Muscle layer of colon (tissue), 2 donors: ENCODE data around the gene KIF1A.

Source experiments
- H3K27ac ChIP-seq: one replicate; pipeline ENCODE4 v1.7.0; 2013; ENCODE audit warnings: low read depth, mild to moderate bottlenecking, low read length, moderate library complexity
- H3K27me3 ChIP-seq, 2 donors: one replicate each; pipeline ENCODE4 v1.7.0; 2013; ENCODE audit warnings: low read length in 2 of 2, mild to moderate bottlenecking in 2 of 2; ENCODE audit not compliant: insufficient read depth in 2 of 2, control insufficient read depth in 1 of 2
- H3K36me3 ChIP-seq: one replicate; pipeline ENCODE4 v1.7.0; 2013; ENCODE audit warnings: mild to moderate bottlenecking, low read length; ENCODE audit not compliant: insufficient read depth
- H3K4me1 ChIP-seq: one replicate; pipeline ENCODE4 v1.7.0; 2013; ENCODE audit warnings: mild to moderate bottlenecking, low read length; ENCODE audit not compliant: insufficient read depth
- H3K4me3 ChIP-seq, 2 donors: one replicate each; pipeline ENCODE4 v1.7.0; 2013; ENCODE audit warnings: low read length in 2 of 2, low read depth in 1 of 2, mild to moderate bottlenecking in 1 of 2, moderate library complexity in 1 of 2
- H3K9ac ChIP-seq: one replicate; pipeline ENCODE4 v1.7.0; 2013; ENCODE audit warnings: low read length
- H3K9me3 ChIP-seq: one replicate; pipeline ENCODE4 v1.7.0; 2013; ENCODE audit warnings: mild to moderate bottlenecking, low read length
- donor health status: abdominal sarcoma.
- donor health status: Adenocarcinoma of cecum.

The KIF1A gene

DNA sequence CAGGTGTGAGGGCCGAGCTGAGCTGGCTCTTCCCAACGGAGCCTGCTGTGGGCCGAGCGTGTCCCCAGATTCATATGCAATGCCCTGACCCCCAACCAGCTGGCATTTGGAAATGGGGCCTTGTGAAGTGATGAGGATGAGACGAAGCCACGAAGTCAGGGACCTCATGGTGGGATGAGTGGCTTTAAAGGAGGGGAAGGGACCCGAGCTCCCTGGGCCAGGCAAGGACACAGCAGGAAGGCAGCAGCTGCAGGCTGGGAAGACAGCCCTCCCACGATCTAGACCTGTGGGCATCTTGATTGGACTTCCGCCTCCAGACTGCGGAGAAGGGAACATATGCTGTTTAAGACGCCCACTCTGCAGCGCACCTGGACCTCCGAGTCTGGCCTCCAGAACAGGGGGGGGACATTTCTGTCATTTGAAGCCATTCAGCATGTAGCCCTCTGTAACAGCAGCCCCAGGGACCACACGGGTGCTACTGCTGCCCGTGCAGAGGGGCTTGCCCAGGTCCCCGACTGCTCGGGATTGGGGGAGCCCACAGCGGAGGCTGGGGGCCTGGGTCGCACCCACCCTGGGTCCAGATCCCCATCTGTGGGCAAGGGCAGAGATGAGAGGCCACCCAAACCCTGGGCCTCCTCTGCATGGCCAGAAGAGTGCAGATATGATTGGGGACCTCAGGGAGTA, 27.2 kb downstream of the KIF1A start:
- H3K4me1 ChIP-seq = no peaks in the 10 kb centered on the region
- no peaks in the 10 kb centered on the region for H3K36me3 ChIP-seq
- no peak overlapping the region for H3K9ac ChIP-seq
- H3K27ac ChIP-seq = no peak overlapping the region
- no peaks in the 10 kb centered on the region for H3K27me3 ChIP-seq
- H3K4me3 ChIP-seq = no peak overlapping the region
- H3K9me3 ChIP-seq = no peaks in the 10 kb centered on the region

DNA sequence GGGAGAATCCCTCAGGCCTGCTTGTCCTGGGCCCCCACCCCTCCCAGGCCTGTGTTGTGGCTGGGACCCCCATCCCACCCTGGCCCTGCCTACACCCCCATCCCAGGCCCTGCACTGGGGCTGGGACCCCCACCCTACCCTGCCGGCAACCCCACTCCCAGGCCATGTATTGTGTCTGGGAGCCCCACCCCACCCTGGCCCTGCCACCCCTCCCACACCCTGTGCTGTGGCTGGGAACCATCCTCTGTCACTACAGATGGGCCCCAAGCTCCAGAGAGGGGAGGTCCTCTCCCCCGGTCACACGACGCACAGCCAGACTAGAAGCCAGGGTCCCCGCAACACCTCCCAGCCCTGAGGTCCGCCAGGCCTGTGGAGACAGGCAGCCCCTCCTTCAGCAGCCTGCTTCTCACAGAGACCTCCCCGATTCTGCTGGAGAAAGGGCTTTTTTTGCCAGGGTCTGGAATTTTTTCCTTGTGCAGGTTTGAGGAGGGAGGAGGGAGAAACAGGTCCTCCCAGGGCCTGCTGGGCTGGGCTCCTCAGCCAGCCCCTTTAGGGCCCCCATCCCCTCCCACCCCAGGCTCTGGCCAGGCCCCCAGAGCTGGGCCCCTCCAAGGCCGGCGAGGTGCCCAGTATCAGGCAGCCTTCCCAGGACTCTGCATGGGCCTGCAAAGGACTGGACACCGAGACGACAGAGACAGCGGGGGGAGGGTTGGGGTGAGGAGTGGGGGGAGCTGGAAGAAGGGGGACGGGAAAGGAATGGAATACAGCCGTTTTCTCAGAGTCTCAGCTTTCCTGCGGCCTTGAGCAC, 28.0 kb downstream of the KIF1A start:
- H3K4me1 ChIP-seq = no peaks in the 10 kb centered on the region
- H3K36me3 ChIP-seq = no peaks in the 10 kb centered on the region
- H3K4me3 ChIP-seq = no peak overlapping the region
- H3K27me3 ChIP-seq = no peaks in the 10 kb centered on the region
- no peak overlapping the region for H3K27ac ChIP-seq
- no peaks in the 10 kb centered on the region for H3K9me3 ChIP-seq
- H3K9ac ChIP-seq = no peak overlapping the region

DNA sequence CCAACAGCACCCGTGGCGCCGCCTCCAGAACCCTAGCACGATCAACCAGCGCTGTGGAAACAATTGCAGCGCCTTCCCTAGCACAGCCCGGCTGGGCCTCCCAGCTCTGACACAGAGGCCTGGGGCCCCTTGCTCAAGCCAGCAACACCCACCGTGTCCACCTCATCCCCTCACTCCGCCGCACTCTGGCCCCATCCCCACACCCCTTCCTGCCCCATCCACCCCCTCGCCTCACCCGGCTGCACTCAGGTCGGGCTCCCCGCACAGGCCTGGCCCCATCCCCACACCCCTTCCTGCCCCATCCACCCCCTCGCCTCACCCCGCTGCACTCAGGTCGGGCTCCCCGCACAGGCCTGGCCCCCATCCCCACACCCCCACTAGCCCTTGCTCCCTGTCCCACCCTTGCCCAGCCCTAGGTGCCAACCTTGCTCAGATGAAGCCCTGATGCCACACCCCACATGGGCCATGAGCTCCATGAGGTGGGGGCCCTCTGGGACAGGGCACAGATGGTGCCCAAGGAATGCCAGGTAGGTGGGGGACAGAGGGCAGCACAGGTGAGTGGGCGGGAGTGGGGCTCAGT, 28.7 kb downstream of the KIF1A start:
- H3K9me3 ChIP-seq = no peaks in the 10 kb centered on the region
- H3K36me3 ChIP-seq = no peaks in the 10 kb centered on the region
- H3K9ac ChIP-seq = no peak overlapping the region
- no peaks in the 10 kb centered on the region for H3K4me1 ChIP-seq
- H3K27ac ChIP-seq = no peak overlapping the region
- no peak overlapping the region for H3K4me3 ChIP-seq
- peaks cover 0 to 5% of the 10 kb centered on the region in 2 donors for H3K27me3 ChIP-seq

DNA sequence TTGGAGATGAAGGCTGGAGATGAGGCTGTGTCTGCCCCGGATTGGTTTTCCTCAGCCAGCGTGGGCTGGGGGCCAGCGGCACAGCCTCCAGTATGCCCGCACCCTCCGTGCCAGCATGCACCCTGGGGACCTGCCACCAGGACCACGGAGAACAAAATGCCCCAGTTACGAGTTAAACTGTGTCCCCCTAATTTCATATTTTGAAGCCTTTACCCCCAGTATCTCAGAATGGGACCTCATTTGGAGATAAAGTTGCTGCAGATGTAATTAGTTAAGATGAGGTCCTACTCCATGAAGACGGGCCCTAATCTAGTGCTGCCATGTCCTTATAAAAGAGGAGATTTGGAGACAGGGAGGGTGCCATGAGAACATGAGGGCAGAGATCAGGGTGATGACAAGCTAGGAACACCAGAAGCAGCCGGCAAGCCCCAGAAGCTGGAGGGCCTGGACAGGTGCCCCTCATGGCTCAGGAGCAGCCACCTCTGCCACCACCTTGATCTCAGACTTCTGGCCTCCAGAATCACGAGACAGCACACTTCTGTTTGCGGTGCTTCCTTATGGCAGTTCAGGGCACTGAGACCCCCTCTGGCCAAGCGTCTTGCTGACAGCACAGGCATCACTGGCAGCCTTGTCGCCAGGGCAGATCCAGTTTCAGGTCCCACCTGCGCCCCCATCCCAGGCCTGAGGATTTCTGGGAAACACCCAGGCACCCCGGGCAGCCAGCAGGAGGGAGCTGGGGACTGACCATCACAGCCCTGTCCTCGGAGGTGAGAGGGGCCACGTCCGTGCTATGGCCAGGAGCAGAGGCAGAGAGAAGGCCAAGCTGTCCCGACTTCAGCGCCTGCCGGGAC, 29.4 kb downstream of the KIF1A start:
- no peak overlapping the region for H3K4me3 ChIP-seq
- no peaks in the 10 kb centered on the region for H3K9me3 ChIP-seq
- no peak overlapping the region for H3K27ac ChIP-seq
- no peaks in the 10 kb centered on the region for H3K4me1 ChIP-seq
- peaks cover 0 to 10% of the 10 kb centered on the region in 2 donors for H3K27me3 ChIP-seq
- H3K9ac ChIP-seq = no peak overlapping the region
- H3K36me3 ChIP-seq = no peaks in the 10 kb centered on the region

DNA sequence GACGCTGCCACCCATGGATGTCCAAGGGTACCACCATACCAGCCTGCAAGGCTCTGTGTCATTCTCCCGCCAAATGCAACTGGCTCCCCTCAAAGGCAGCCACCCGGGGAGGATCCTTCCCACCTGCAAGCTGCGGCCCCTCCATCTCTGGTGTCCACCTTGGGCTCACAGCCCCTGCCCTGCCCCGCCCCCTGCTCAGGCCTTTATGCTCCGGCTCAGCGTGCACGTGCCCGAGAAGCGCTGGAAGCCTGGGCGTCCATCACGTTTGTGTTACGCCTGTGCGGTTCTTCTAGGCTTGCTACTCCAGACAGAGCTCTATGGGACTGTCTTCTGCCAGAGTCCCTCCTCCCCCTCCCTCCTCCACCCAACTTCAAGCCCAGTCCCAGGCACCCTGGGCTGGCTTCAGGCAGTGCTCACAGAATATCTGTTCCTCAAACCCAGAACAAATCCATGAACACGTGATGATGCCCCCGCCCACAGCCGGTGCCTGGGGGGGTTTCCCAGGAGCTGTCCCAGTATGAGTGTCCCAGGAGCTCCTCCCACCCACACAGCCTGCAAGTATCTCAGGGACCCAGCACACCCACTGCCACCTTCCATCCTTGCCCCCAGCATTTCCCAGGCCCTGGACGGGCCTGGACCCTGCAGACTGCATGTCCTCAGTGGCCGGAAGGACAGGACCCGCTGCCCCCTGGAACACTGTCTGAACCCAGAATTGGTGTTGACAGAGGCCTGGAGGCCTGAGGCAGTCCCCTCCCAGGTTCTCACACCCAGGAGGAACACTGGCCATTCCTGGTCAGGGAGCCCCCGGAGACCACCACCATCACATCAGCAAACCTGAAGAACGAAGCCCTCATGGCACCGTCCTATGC, 30.3 kb downstream of the KIF1A start:
- no peak overlapping the region for H3K27ac ChIP-seq
- H3K9ac ChIP-seq = no peak overlapping the region

DNA sequence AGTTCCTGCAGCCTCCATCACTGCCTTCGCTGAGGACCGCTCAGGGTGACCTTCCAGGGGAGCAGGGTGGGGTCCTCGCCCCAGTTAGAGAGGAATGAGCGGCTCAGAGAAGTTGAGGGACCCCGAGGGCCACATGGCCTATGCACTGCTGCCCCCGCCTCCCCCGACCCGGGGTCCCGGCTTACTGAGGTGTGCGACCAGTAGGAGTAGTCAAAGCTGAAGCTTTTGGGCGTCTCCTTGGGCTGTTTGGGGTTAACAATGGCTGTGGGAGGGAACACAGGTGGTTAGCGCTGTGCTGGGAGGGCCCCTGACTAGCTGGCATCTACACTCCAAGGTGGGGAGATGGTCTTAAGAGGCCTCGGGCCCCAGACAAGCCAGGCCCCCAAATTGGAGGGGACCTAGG, 31.0 kb downstream of the KIF1A start:
- Histone ChIP-seq H3K27me3 (peaks cover 0 to 13% of the 10 kb centered on the region in 2 donors), H3K4me3 (no peak overlapping the region), H3K36me3 (no peaks in the 10 kb centered on the region), H3K4me1 (no peaks in the 10 kb centered on the region), H3K9me3 (no peaks in the 10 kb centered on the region), H3K27ac (no peak overlapping the region), H3K9ac (no peak overlapping the region)

More for the DNA sequence above, 30.3 kb downstream of the KIF1A start:
- H3K4me1 ChIP-seq = no peaks in the 10 kb centered on the region
- peaks cover 0 to 13% of the 10 kb centered on the region in 2 donors for H3K27me3 ChIP-seq
- H3K9me3 ChIP-seq = no peaks in the 10 kb centered on the region
- H3K36me3 ChIP-seq = no peaks in the 10 kb centered on the region
- H3K4me3 ChIP-seq = no peak overlapping the region

DNA sequence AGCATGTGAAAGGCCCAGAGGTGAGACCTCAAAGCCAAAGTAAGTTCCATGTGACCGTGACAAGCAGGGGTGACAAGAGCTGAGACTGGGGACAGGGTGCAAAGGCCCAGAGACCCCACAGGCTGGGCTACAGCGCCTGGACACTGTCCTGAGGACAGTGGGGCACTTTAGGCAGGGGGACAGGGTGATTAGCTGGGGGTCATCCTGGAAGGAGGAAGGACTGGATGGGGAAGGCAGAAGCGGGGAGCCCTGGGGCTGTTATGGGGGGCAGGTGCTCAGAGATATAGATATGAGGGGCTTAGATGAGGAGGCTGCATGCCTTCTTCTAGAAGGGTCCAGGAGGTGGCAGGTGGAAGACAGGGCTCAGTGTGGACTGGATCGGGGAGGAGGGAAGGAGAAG, 31.5 kb downstream of the KIF1A start:
- no peaks in the 10 kb centered on the region for H3K9me3 ChIP-seq
- H3K27me3 ChIP-seq = peaks cover 0 to 13% of the 10 kb centered on the region in 2 donors
- H3K36me3 ChIP-seq = no peaks in the 10 kb centered on the region
- no peaks in the 10 kb centered on the region for H3K4me1 ChIP-seq
- H3K4me3 ChIP-seq = no peak overlapping the region
- H3K9ac ChIP-seq = no peak overlapping the region
- no peak overlapping the region for H3K27ac ChIP-seq

DNA sequence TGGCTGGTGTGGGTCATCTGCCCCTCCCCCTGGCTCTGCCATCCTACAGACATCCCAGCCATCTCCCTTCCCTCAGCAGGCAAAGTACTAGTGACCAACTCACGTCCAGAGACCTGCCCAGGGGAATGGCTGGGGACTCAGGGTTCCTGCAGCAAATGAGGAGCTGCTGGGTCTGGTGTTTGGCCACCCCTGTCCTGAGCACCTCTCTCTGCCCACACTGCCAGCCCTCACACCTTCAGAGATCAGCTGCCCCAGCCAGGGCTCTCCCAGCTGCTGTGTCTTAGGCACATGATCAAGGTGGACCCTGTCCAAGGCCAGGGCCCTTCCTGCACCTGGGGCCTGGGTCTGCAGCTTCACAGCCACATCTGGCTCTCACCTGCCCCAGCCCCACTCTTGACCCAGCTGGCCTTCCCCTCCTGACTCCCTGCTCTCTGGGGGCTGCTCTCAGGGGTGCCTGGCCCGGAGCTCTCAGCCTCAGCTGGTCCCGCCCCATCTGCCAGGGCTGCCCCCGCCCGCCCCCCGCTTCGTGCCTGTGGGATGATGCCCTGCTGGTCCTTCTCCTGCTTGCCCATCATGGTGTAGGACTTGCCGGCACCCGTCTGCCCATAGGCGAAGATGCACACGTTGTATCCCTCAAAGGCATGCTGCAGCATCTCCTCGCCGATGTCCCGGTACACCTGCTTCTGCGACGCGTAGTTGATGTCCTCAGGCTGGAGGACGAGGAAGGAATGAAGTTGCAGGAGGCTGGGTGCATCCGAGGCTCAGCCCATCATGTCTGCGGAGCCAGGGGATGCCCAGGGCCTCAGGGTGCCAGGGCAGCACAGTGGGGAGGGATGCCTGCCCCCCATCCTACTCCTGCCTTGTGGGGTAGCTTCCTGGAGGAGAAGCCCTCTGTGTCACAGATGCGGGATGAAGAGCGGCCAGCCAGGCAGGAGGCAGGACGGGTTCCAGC, 32.2 kb downstream of the KIF1A start:
- Histone ChIP-seq H3K27me3 (peaks cover 0 to 16% of the 10 kb centered on the region in 2 donors), H3K9ac (no peak overlapping the region), H3K4me3 (no peak overlapping the region), H3K36me3 (no peaks in the 10 kb centered on the region), H3K9me3 (no peaks in the 10 kb centered on the region), H3K27ac (no peak overlapping the region), H3K4me1 (no peaks in the 10 kb centered on the region)

DNA sequence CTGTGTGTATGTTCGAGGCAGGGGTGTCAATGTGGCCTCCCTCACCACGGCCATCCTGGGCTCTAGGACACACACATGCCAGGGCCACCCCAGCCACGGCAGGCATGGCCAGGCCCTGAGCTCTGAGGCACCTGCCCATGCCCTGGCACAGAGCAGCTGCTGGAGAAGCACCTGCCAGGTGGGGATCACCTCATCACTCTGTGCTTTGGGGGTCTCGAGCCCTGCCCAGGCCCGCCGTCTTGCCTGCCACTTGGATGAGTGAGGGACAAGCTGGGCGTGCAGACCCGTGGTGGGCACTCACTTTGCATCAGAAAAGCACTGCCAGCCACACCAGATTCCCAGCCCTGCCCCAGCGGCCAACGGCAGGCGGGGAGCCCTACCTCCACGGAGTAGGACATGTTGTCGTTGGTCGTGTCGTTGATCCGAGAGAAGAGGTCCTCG, 33.1 kb downstream of the KIF1A start:
- no peak overlapping the region for H3K4me3 ChIP-seq
- H3K36me3 ChIP-seq = no peaks in the 10 kb centered on the region
- H3K4me1 ChIP-seq = no peaks in the 10 kb centered on the region
- no peak overlapping the region for H3K9ac ChIP-seq
- peaks cover 0 to 23% of the 10 kb centered on the region in 2 donors for H3K27me3 ChIP-seq
- no peak overlapping the region for H3K27ac ChIP-seq
- H3K9me3 ChIP-seq = no peaks in the 10 kb centered on the region
